Mononuclear cell (primary cell): Measurements from ENCODE around the gene SZT2. TPM values are rescaled to one million over a fixed set of nuclear protein-coding genes. Genes with fewer than 3 reads are reported as not detected.
"Not testable (repeated sequence)": the region's sequence is repeated elsewhere in the genome, so short reads cannot be mapped to it uniquely, and the experiment has no call there.

ENCODE experiments used
- H3K27me3 ChIP-seq: 2 replicates; pipeline ENCODE4 v1.6.0; 2011; ENCODE audit warnings: low read length, control low read depth; ENCODE audit not compliant: insufficient read depth
- H3K4me1 ChIP-seq: 2 replicates; pipeline ENCODE4 v1.5.1; 2011; ENCODE audit warnings: mild to moderate bottlenecking, low read length, control low read depth; ENCODE audit not compliant: insufficient read depth
- H3K4me3 ChIP-seq: 2 replicates; pipeline ENCODE4 v1.5.1; 2011; ENCODE audit warnings: mild to moderate bottlenecking, low read length, moderate library complexity
- H3K9me3 ChIP-seq: 2 replicates; pipeline ENCODE4 v1.5.1; 2011; ENCODE audit warnings: low read depth, mild to moderate bottlenecking, control low read depth, low read length
- total RNA-seq: library from RNA; depleted of rRNA; stranded (reverse); fragments of >200 nt; gene quantifications from one replicate; pipeline ENCODE4 v1.2.3, GENCODE V29; 2012

SZT2 gene
- total RNA-seq, 1 donor = 26.9 TPM

GRCh38 chr1:43369779-43370178 is 19.9 kb upstream of the SZT2 start:
- H3K9me3 ChIP-seq, H3K27me3 ChIP-seq, H3K4me3 ChIP-seq: not testable (repeated sequence)
- H3K4me1 ChIP-seq = peaks cover 41% of the 10 kb centered on the region

GRCh38 chr1:43370564-43370963 is 19.1 kb upstream of the SZT2 start:
- H3K4me3 ChIP-seq = no peak overlapping the region
- no peaks in the 10 kb centered on the region for H3K27me3 ChIP-seq
- no peaks in the 10 kb centered on the region for H3K9me3 ChIP-seq
- peaks cover 39% of the 10 kb centered on the region for H3K4me1 ChIP-seq

- Histone ChIP-seq H3K4me1 (peaks cover 23% of the 10 kb centered on the region), H3K4me3 (no peak overlapping the region), H3K27me3 (no peaks in the 10 kb centered on the region), H3K9me3 (no peaks in the 10 kb centered on the region)
These were observed 17.5 kb upstream of the SZT2 start for GRCh38 chr1:43372172-43372571.

GRCh38 chr1:43373066-43373940 is 16.4 kb upstream of the SZT2 start:
- Histone ChIP-seq H3K4me3 (no peak overlapping the region), H3K27me3 (no peaks in the 10 kb centered on the region), H3K9me3 (no peaks in the 10 kb centered on the region), H3K4me1 (peaks cover 21% of the 10 kb centered on the region)

- Histone ChIP-seq H3K4me3 (no peak overlapping the region), H3K4me1 (peaks cover 19% of the 10 kb centered on the region), H3K9me3 (no peaks in the 10 kb centered on the region), H3K27me3 (no peaks in the 10 kb centered on the region)
These were observed 12.9 kb upstream of the SZT2 start for GRCh38 chr1:43376723-43377235.

- H3K27me3 ChIP-seq = no peaks in the 10 kb centered on the region
These were observed 11.9 kb upstream of the SZT2 start for GRCh38 chr1:43377831-43378230.

GRCh38 chr1:43379476-43379875 is 10.2 kb upstream of the SZT2 start:
- Histone ChIP-seq H3K4me3 (no peak overlapping the region), H3K9me3 (no peaks in the 10 kb centered on the region), H3K4me1 (peaks cover 23% of the 10 kb centered on the region), H3K27me3 (no peaks in the 10 kb centered on the region)

More at GRCh38 chr1:43377831-43378230, 11.9 kb upstream of the SZT2 start:
- no peaks in the 10 kb centered on the region for H3K9me3 ChIP-seq
- no peak overlapping the region for H3K4me3 ChIP-seq
- H3K4me1 ChIP-seq = peaks cover 29% of the 10 kb centered on the region

- Histone ChIP-seq H3K4me3 (no peak overlapping the region), H3K27me3 (no peaks in the 10 kb centered on the region), H3K9me3 (no peaks in the 10 kb centered on the region), H3K4me1 (peaks cover 23% of the 10 kb centered on the region)
These were observed 8.1 kb upstream of the SZT2 start for GRCh38 chr1:43381612-43382011.

- Histone ChIP-seq H3K27me3 (no peaks in the 10 kb centered on the region), H3K4me3 (no peak overlapping the region), H3K9me3 (no peaks in the 10 kb centered on the region), H3K4me1 (peaks cover 23% of the 10 kb centered on the region)
These were observed 7.5 kb upstream of the SZT2 start for GRCh38 chr1:43382027-43382779.

GRCh38 chr1:43383449-43383848 is 6.2 kb upstream of the SZT2 start:
- H3K27me3 ChIP-seq = no peaks in the 10 kb centered on the region

GRCh38 chr1:43386676-43387075 is 3.0 kb upstream of the SZT2 start:
- peaks cover 45% of the 10 kb centered on the region for H3K4me1 ChIP-seq
- H3K27me3 ChIP-seq = no peaks in the 10 kb centered on the region
- no peaks in the 10 kb centered on the region for H3K9me3 ChIP-seq
- H3K4me3 ChIP-seq = no peak overlapping the region

More at GRCh38 chr1:43383449-43383848, 6.2 kb upstream of the SZT2 start:
- Histone ChIP-seq H3K4me3 (no peak overlapping the region), H3K9me3 (no peaks in the 10 kb centered on the region), H3K4me1 (peaks cover 34% of the 10 kb centered on the region)

- H3K9me3 ChIP-seq = no peaks in the 10 kb centered on the region
- no peaks in the 10 kb centered on the region for H3K27me3 ChIP-seq
- H3K4me3 ChIP-seq = no peak overlapping the region
- peaks cover 32% of the 10 kb centered on the region for H3K4me1 ChIP-seq
These were observed 1.6 kb upstream of the SZT2 start for GRCh38 chr1:43387976-43388599.

- Histone ChIP-seq H3K27me3 (no peaks in the 10 kb centered on the region), H3K4me3 (no peak overlapping the region), H3K4me1 (peaks cover 32% of the 10 kb centered on the region), H3K9me3 (no peaks in the 10 kb centered on the region)
These were observed 1.1 kb upstream of the SZT2 start for GRCh38 chr1:43388613-43389012.

- Histone ChIP-seq H3K4me3 (no peak overlapping the region), H3K4me1 (peaks cover 28% of the 10 kb centered on the region), H3K9me3 (no peaks in the 10 kb centered on the region), H3K27me3 (no peaks in the 10 kb centered on the region)
These were observed 3.0 kb downstream of the SZT2 start for GRCh38 chr1:43392702-43393101.

- Histone ChIP-seq H3K9me3 (no peaks in the 10 kb centered on the region), H3K27me3 (no peaks in the 10 kb centered on the region), H3K4me1 (peaks cover 7% of the 10 kb centered on the region), H3K4me3 (no peak overlapping the region)
These were observed 5.8 kb downstream of the SZT2 start for GRCh38 chr1:43395523-43395922.
